ENCODE data around the gene VAPB. TPM values are rescaled to one million over a fixed set of nuclear protein-coding genes. Genes with fewer than 3 reads are reported as not detected.

VAPB gene
- total and polyA plus RNA-seq, 8 donors, result 36.3 to 52.9 (median 46.2) TPM

DNA sequence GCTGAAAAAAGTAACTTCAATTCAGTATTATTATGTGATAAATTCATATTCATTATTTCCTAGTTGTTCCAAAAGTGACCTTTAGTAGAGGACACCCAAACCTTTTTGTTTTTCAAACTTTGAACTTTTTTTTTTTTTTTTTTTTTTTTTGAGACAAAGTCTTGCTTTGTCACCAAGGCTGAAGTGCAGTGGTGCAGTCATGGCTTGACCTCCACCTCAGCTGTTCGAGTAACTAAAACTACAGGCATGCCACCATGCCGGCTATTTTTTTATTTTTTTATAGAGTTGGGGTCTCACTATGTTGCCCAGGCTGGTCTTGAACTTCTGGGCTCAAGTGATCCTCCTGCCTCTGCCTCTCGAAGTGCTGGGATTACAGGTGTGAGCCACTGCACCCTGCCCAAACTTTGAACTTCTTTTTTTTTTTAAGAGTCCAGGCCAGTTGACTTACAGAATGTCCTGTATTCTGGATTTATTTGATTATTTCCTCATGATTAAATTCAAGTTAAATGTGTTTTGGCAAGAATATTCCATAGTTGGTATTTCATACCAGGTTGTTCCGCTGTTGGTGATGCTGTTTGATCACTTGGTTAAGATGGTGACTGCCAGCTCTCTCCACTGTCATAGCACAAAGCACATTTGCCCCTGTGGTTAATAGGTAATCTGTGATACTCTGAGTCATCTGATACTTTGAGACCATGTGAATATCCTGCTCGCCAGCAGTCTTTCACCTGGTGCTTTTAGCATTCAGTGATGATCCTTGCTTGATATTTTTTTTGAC is 48.0 kb downstream of the VAPB start:
- ATAC-seq (no peak), DNase-seq (no peak)
- Histone ChIP-seq H3K4me3 (no peak overlapping the region), H3K36me3 (peaks cover 0 to 31% of the 10 kb centered on the region in 2 donors), H3K27me3 (no peaks in the 10 kb centered on the region), H3K27ac (no peak overlapping the region), H3K4me1 (peaks cover 0 to 6% of the 10 kb centered on the region in 2 donors), H3K9me3 (no peaks in the 10 kb centered on the region)
- intact Hi-C loops (cut with DNase I), result no loop called here
- TF ChIP-seq, protein P1, sequence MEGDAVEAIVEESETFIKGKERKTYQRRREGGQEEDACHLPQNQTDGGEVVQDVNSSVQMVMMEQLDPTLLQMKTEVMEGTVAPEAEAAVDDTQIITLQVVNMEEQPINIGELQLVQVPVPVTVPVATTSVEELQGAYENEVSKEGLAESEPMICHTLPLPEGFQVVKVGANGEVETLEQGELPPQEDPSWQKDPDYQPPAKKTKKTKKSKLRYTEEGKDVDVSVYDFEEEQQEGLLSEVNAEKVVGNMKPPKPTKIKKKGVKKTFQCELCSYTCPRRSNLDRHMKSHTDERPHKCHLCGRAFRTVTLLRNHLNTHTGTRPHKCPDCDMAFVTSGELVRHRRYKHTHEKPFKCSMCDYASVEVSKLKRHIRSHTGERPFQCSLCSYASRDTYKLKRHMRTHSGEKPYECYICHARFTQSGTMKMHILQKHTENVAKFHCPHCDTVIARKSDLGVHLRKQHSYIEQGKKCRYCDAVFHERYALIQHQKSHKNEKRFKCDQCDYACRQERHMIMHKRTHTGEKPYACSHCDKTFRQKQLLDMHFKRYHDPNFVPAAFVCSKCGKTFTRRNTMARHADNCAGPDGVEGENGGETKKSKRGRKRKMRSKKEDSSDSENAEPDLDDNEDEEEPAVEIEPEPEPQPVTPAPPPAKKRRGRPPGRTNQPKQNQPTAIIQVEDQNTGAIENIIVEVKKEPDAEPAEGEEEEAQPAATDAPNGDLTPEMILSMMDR (IDR thresholded peaks at IDR 0.05), result no peak

DNA sequence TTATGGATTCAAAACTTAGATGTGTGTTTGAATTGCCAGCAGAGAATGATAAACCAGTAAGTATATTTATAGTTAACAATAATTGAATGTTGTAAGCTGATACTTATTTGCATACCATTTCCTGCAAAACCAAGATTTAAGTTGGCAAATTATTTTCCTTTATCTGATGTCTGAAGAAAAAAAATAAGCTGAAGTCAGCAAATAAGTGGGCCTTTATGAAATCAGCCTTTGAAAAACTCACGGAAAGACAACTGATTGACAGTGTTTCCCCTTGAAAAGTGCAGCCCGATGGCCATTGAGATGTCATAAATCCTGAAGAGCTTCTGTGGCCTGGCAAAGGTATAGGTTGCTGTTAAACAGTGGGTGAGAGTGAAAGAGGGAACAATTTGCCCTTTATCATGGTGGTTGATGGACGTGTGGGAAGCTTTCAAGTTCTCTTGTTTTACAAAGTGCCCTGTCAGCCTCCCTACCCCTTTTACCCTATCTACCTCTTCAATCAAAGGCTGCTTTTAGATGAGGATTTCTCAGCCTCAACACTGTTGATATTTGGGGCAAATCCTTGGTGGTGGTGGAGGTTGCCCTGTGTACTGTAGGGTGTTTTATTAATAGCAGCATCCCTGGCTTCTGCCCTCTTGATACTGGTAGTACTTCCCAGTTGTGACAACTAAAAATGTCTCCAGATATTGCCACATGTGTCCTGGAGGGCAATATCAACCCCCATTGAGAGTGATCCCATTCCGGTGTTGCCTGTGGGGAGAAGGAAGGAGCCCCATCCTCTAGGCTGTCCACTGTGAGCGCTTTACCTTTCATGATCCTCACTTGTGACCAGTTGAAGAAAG is 50.2 kb downstream of the VAPB start:
- H3K9me3 ChIP-seq, result no peaks in the 10 kb centered on the region
- H3K36me3 ChIP-seq, result peaks cover 0 to 39% of the 10 kb centered on the region in 2 donors
- intact Hi-C loops (cut with DNase I), result no loop called here
- H3K27ac ChIP-seq, result peak overlapping the region in 1 of 2 donors; percentile 2
- H3K4me3 ChIP-seq, result no peak overlapping the region
- DNase-seq (no peak), ATAC-seq (no peak)
- TF ChIP-seq, protein P1 (IDR thresholded peaks at IDR 0.05), result no peak
- no peaks in the 10 kb centered on the region for H3K4me1 ChIP-seq
- H3K27me3 ChIP-seq, result no peaks in the 10 kb centered on the region

DNA sequence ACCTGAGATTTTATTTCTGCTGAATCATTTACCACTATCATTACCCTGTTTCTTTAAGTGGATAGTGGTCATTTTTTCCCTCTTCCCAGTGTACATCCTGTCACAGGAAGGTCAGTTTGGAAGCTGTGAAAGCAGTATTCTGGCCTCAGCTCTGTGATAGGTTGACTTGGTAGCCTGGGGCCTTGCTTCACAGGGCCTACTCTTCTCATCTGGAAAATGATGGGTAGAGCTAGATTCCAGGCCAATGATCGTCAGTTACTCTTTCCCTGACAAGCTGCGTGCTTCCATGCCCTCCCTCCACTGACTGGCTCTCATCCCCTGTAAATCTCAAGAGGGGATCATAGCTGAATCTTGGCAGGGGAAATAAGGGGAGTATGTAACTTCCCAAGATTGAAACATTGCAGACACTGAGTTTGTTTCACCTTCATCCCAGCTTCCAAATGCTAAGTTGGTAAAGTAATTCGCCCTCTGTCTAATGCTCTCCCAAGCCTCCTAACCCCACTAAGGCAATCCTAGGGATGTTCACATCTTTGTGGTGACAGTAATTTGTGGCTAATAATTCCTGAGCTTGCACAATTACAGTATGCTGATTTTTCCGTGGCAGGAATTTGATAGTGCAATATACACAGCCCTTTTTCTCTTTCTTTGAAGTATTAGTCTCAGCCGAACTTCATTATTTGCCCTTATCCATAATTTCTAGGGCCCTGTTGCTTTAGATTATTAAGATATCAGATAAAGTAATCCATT is 51.2 kb downstream of the VAPB start:
- intact Hi-C loops (cut with DNase I), result no loop called here

DNA sequence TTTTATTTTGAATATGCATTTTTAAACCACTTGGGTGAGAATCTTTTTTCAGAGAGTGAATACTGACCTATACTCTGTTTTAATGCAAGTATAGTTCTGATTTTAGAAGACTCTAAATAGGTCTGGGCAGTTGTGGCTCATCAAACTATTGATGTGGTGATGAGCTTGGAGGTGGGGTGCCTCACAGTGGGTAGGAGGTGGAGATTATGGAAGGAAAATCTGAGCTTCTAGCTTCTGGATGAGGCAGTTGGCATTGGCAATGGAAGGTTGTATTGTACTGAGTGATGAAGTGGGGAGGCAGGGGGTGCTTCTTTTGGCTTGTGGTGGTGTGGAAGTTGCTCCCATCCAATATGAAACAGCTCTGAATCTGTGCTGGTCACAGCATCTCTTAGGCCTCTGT is 52.7 kb downstream of the VAPB start:
- intact Hi-C loops (cut with DNase I), result no loop called here
- peaks cover 0 to 56% of the 10 kb centered on the region in 2 donors for H3K36me3 ChIP-seq
- no peak overlapping the region for H3K4me3 ChIP-seq
- TF ChIP-seq, protein P1 (IDR thresholded peaks at IDR 0.05), result no peak
- H3K27me3 ChIP-seq, result no peaks in the 10 kb centered on the region
- no peak overlapping the region for H3K27ac ChIP-seq
- no peaks in the 10 kb centered on the region for H3K9me3 ChIP-seq
- H3K4me1 ChIP-seq, result no peaks in the 10 kb centered on the region
- ATAC-seq (no peak), DNase-seq (no peak)

More for the DNA sequence above, 51.2 kb downstream of the VAPB start:
- ATAC-seq, result no peak
- Histone ChIP-seq H3K4me3 (no peak overlapping the region), H3K27me3 (no peaks in the 10 kb centered on the region), H3K9me3 (no peaks in the 10 kb centered on the region), H3K27ac (peak overlapping the region in 1 of 2 donors; percentile 2), H3K36me3 (peaks cover 0 to 44% of the 10 kb centered on the region in 2 donors), H3K4me1 (no peaks in the 10 kb centered on the region)
- no peak for DNase-seq
- TF ChIP-seq, protein P1 (IDR thresholded peaks at IDR 0.05), result no peak

All from left lung (tissue), 10 donors.